SK-N-SH (cell line): Measurements from ENCODE around the gene POU3F3. TPM values are rescaled to one million over a fixed set of nuclear protein-coding genes. Genes with fewer than 3 reads are reported as not detected.

Experiments used
- CTCF ChIA-PET: fragments of 300-600, 350-600 bp; formaldehyde crosslinking; extraction: SDS; loops from one replicate; lab custom pipeline; 2021; lab: Yijun Ruan, JAX
- POLR2A ChIA-PET: fragments of 350-600 bp; sonication (Branson Sonifier 250); formaldehyde crosslinking; extraction: SDS; loops from one replicate; lab custom pipeline; 2020; ENCODE audit warnings: antibody characterized with exemption, inconsistent platforms; lab: Yijun Ruan, JAX
- DNase-seq: peaks from one replicate; pipeline ENCODE4 v3.0.0; 2012
- H2AFZ ChIP-seq: fragments of 200-600 bp; sonication (generic); 2 replicates; pipeline ENCODE4 v1.8.1; 2016; ENCODE audit warnings: antibody characterized with exemption, mild to moderate bottlenecking, low read depth
- H3F3A ChIP-seq: fragments of 200-600 bp; sonication (generic); replicated peaks from 2 replicates; pipeline ENCODE3; 2016; ENCODE audit warnings: antibody characterized with exemption, mild to moderate bottlenecking; ENCODE audit not compliant: insufficient read depth
- H3K27ac ChIP-seq, 2 experiments: fragments of 200-500 bp in 1 of 2; fragments of 200-600 bp in 1 of 2; sonication (Bioruptor generic) in 1 of 2; sonication (generic), shearing (Covaris generic) in 1 of 2; 2 replicates each; pipeline versions ENCODE4 v1.5.1 to v1.6.1; 2014 to 2016; ENCODE audit warnings: low read depth in 2 of 2, inconsistent platforms in 1 of 2, low read length in 1 of 2, mild to moderate bottlenecking in 1 of 2, mixed read lengths in 1 of 2
- H3K27me3 ChIP-seq: fragments of 200-600 bp; sonication (generic), shearing (Covaris generic); 2 replicates; pipeline ENCODE4 v1.6.1; 2016; ENCODE audit warnings: mixed run types; ENCODE audit not compliant: insufficient read depth
- H3K36me3 ChIP-seq, 2 experiments: fragments of 200-500 bp in 1 of 2; fragments of 200-600 bp in 1 of 2; sonication (Bioruptor generic) in 1 of 2; sonication (generic) in 1 of 2; replicated peaks in 1 of 2; 2 replicates each; pipeline versions ENCODE3 to v1.5.1; 2014 to 2016; ENCODE audit warnings: low read length in 1 of 2, mild to moderate bottlenecking in 1 of 2; ENCODE audit not compliant: insufficient read depth in 2 of 2, control insufficient read depth in 1 of 2
- H3K4me1 ChIP-seq, 2 experiments: fragments of 200-500 bp in 1 of 2; fragments of 200-600 bp in 1 of 2; sonication (Bioruptor generic) in 1 of 2; sonication (generic), shearing (Covaris generic) in 1 of 2; 2 replicates each; pipeline versions ENCODE4 v1.5.1 to v1.6.1; 2014 to 2016; ENCODE audit warnings: low read depth in 1 of 2, low read length in 1 of 2, mixed run types in 1 of 2; ENCODE audit not compliant: insufficient read depth in 2 of 2, control insufficient read depth in 1 of 2
- H3K4me2 ChIP-seq: fragments of 200-600 bp; sonication (generic), shearing (Covaris generic); 2 replicates; pipeline ENCODE4 v1.6.1; 2017; ENCODE audit warnings: mixed run types
- H3K4me3 ChIP-seq, 2 experiments: fragments of 200-500 bp in 1 of 2; fragments of 200-600 bp in 1 of 2; sonication (Bioruptor generic) in 1 of 2; sonication (generic), shearing (Covaris generic) in 1 of 2; 2 replicates each; pipeline versions ENCODE4 v1.5.1 to v1.8.1; 2014 to 2016; ENCODE audit warnings: low read depth in 2 of 2, inconsistent platforms in 1 of 2, low read length in 1 of 2, mild to moderate bottlenecking in 1 of 2, mixed read lengths in 1 of 2, moderate library complexity in 1 of 2
- H3K79me2 ChIP-seq: fragments of 200-600 bp; sonication (generic); 2 replicates; pipeline ENCODE4 v1.8.1; 2017; ENCODE audit warnings: mild to moderate bottlenecking; ENCODE audit not compliant: insufficient read depth
- H3K9ac ChIP-seq: fragments of 200-600 bp; sonication (generic); 2 replicates; pipeline ENCODE4 v1.6.1; 2017; ENCODE audit warnings: mixed run types
- H3K9me2 ChIP-seq: fragments of 200-600 bp; sonication (generic); 2 replicates; pipeline ENCODE4 v1.6.1; 2017; ENCODE audit warnings: mixed run types
- H3K9me3 ChIP-seq: fragments of 200-600 bp; sonication (generic); 2 replicates; pipeline ENCODE4 v1.6.1; 2017; ENCODE audit warnings: mixed run types, mild to moderate bottlenecking, moderate library complexity
- H4K20me1 ChIP-seq: fragments of 200-600 bp; sonication (generic); 2 replicates; pipeline ENCODE4 v1.6.1; 2017; ENCODE audit warnings: mild to moderate bottlenecking, mixed run types; ENCODE audit not compliant: insufficient read depth
- CHD2 ChIP-seq: fragments of 150-350 bp; IDR thresholded peaks from 2 replicates; pipeline ENCODE4 v1.6.1; 2018; ENCODE audit warnings: low read length; ENCODE audit not compliant: partially characterized antibody
- ELF1 ChIP-seq: IDR thresholded peaks from 2 replicates; pipeline ENCODE4 v1.4.0; 2012
- EZH2phosphoT487 ChIP-seq: fragments of 200-600 bp; sonication (generic); IDR thresholded peaks from 2 replicates; pipeline ENCODE4 v1.6.1; 2017; ENCODE audit warnings: low read depth, mixed run types, mild to moderate bottlenecking, antibody characterized with exemption, moderate library complexity, borderline replicate concordance
- FOXJ3 ChIP-seq: sonication (generic); formaldehyde crosslinking; IDR thresholded peaks from 2 replicates; pipeline ENCODE4 v1.5.1; 2020; ENCODE audit warnings: mild to moderate bottlenecking, missing genetic modification reagents
- FOXM1 ChIP-seq: IDR thresholded peaks from 2 replicates; pipeline ENCODE4 v1.4.0; 2012; ENCODE audit warnings: low read depth, mild to moderate bottlenecking
- GABPA ChIP-seq: IDR thresholded peaks from 2 replicates; pipeline ENCODE4 v1.4.0; 2012; ENCODE audit warnings: low read depth, mild to moderate bottlenecking
- GATA2 ChIP-seq: sonication (generic); formaldehyde crosslinking; IDR thresholded peaks from 2 replicates; pipeline ENCODE4 v1.5.0; 2020; ENCODE audit warnings: mild to moderate bottlenecking, missing genetic modification reagents
- MAX ChIP-seq: IDR thresholded peaks from 2 replicates; pipeline ENCODE4 v1.4.0; 2012; ENCODE audit warnings: low read depth
- MEF2A ChIP-seq: IDR thresholded peaks from 2 replicates; pipeline ENCODE4 v1.4.0; 2012; ENCODE audit warnings: low read depth, borderline replicate concordance
- NRF1 ChIP-seq: IDR thresholded peaks from 2 replicates; pipeline ENCODE4 v1.6.1; 2012; ENCODE audit warnings: low read depth, mild to moderate bottlenecking, low read length
- PBX3 ChIP-seq: IDR thresholded peaks from 2 replicates; pipeline ENCODE4; 2012
- RAD21 ChIP-seq: IDR thresholded peaks from 2 replicates; pipeline ENCODE4 v1.6.1; 2012; ENCODE audit warnings: mild to moderate bottlenecking, low read length
- RCOR1 ChIP-seq: fragments of 150-350 bp; IDR thresholded peaks from 2 replicates; pipeline ENCODE4 v1.6.1; 2017; ENCODE audit warnings: antibody characterized with exemption, low read length
- REST ChIP-seq: IDR thresholded peaks from 2 replicates; pipeline ENCODE4 v1.6.1; 2012; ENCODE audit warnings: mild to moderate bottlenecking, low read depth, low read length, moderate library complexity
- RFX5 ChIP-seq: IDR thresholded peaks from 2 replicates; pipeline ENCODE4 v1.6.1; 2012; ENCODE audit warnings: mild to moderate bottlenecking, improper control_type of control experiment, low read length
- SIN3A ChIP-seq: IDR thresholded peaks from 2 replicates; pipeline ENCODE4 v1.6.1; 2012; ENCODE audit warnings: low read depth, mild to moderate bottlenecking, low read length, moderate library complexity, borderline replicate concordance
- SMC3 ChIP-seq: IDR thresholded peaks from 2 replicates; pipeline ENCODE4 v1.6.1; 2012; ENCODE audit warnings: low read depth, low read length, improper control_type of control experiment
- USF2 ChIP-seq: fragments of 150-350 bp; IDR thresholded peaks from 2 replicates; pipeline ENCODE4 v1.6.1; 2017; ENCODE audit warnings: antibody characterized with exemption, low read length, low read depth, borderline replicate concordance
- YY1 ChIP-seq: IDR thresholded peaks from 2 replicates; pipeline ENCODE4 v1.4.0; 2012; ENCODE audit warnings: low read depth, mild to moderate bottlenecking
- WGBS: methylation state at CpG from one replicate; pipeline ENCODE4 v1.1.6; 2017; ENCODE audit warnings: low lambda C conversion rate; 5-methylcytosine and 5-hydroxymethylcytosine counted together
- polyA plus RNA-seq, 3 experiments: library from polyadenylated mRNA; depleted of rRNA; stranded (reverse); fragments of >200 nt; gene quantifications; 2 replicates each; pipeline ENCODE4 v1.2.3, GENCODE V29; 2012

Gene POU3F3
- polyA plus RNA-seq, 1 of the 3 experiments (the other 2 are of a cell fraction) = not detected

GRCh38 chr2:104863468-104864279, 9.8 kb downstream of the POU3F3 start:
- no peaks in the 10 kb centered on the region for H3K9me2 ChIP-seq
- H4K20me1 ChIP-seq = no peaks in the 10 kb centered on the region
- peaks cover 2% of the 10 kb centered on the region for H3F3A ChIP-seq
- no peaks in the 10 kb centered on the region for H3K9me3 ChIP-seq
- WGBS = 54% methylated on average over 29 of the region's 60 CpGs
- H3K4me3 ChIP-seq = no peak overlapping the region
- ChIA-PET POLR2A (no interaction called here), CTCF (no interaction called here)
- no peak overlapping the region for H3K9ac ChIP-seq
- no peaks in the 10 kb centered on the region; a peak in 1 of 4 replicates for H3K4me1 ChIP-seq
- H3K4me2 ChIP-seq = no peak overlapping the region
- peaks cover 54% of the 10 kb centered on the region for H3K27me3 ChIP-seq
- H3K79me2 ChIP-seq = no peaks in the 10 kb centered on the region
- DNase-seq = no peak
- no peak overlapping the region for H2AFZ ChIP-seq
- H3K36me3 ChIP-seq = no peaks in the 10 kb centered on the region
- no peak overlapping the region for H3K27ac ChIP-seq
- no peak for TF ChIP-seq REST
- TF ChIP-seq CHD2 = no peak
- no peak for TF ChIP-seq YY1
- no peak for TF ChIP-seq GABPA
- no peak for TF ChIP-seq FOXM1
- no peak for TF ChIP-seq RCOR1
- TF ChIP-seq MAX = no peak
- TF ChIP-seq NRF1 = no peak
- TF ChIP-seq MEF2A = no peak
- no peak for TF ChIP-seq USF2
- TF ChIP-seq GATA2 (CRISPR knock-in tag) = no peak
- TF ChIP-seq PBX3 = no peak
- no peak for TF ChIP-seq SIN3A
- no peak for TF ChIP-seq RFX5
- no peak for TF ChIP-seq SMC3
- TF ChIP-seq FOXJ3 (CRISPR knock-in tag) = no peak
- no peak for TF ChIP-seq ELF1
- TF ChIP-seq RAD21 = no peak
- TF ChIP-seq EZH2phosphoT487 = no peak
- TF ChIP-seq, all 33 proteins: peak for 0
